HG02798 (cell line): ENCODE results near the gene CLNK.
A peak's percentile ranks its signal among the peaks of the same experiment; 100 is the strongest.
"Not testable (repeated sequence)": the region's sequence is repeated elsewhere in the genome, so short reads cannot be mapped to it uniquely, and the experiment has no call there.

Experiments
- ATAC-seq: cut with Tn5 transposase; IDR thresholded peaks from one replicate; pipeline ENCODE4 v1.9.1; 2021; ENCODE audit warnings: mild to moderate bottlenecking; ENCODE audit not compliant: unreplicated experiment, poor library complexity

The CLNK gene

GRCh38 chr4:10587296-10587695, 97.3 kb downstream of the CLNK start:
- ATAC-seq = no peak

DNA sequence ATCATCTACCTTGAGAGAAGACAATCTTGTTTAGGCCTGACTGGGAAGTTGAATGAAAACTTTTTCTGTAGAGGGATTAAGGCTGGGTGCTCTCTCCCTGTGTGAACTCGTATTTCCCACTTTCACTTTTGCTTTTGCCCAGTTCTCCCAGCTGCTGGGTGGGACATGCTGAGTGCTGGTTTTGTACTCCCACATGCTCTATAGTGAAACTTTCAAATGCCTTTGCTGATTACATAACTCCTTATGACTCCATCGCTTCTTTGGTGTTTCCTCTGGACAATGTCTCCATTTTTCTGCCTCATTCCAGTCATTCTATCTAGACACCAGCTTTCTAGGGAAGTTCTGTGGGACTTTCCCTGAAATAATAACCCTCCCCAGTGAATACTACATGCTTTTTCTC, 100.5 kb downstream of the CLNK start:
- ATAC-seq = peak; percentile 77

DNA sequence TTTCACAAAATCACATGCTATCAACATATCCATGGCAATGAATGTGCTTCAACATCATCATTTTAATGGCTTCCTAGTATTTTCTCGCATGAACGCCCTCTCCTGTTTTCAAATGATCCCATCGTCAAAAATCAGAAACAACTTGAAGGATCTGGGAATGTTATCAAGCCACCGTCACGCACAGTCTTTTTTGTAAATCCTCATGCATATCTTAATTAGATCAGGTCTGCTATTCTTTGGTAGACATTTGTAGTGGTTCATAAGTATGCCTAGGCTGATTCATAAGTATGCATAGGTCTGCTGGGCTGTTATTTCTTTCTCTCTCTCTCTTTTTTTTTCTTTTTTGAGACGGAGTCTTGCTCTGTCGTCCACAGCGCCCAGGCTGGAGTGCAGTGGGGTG, 101.6 kb downstream of the CLNK start:
- ATAC-seq = no peak

GRCh38 chr4:10582059-10582686, 102.4 kb downstream of the CLNK start:
- ATAC-seq = peak; percentile 29

DNA sequence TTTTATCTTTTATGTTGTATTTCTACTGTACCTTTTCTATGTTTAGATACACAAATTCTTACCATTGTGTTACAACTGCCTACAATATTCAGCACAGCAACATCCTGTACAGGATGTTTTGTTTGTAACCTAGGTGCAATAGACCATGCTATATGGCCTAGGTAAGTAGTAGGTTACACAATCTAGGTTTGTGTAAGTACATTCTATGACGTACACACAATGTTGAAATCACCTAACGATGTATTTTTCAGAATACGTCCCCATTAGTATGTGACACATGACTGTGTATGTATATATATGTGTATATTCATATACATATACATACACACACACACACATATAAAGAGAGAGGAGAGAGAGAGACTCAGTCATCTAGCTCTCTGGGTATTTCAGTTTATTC, 103.5 kb downstream of the CLNK start:
- no peak for ATAC-seq

GRCh38 chr4:10579648-10580047, 104.9 kb downstream of the CLNK start:
- ATAC-seq = no peak

DNA sequence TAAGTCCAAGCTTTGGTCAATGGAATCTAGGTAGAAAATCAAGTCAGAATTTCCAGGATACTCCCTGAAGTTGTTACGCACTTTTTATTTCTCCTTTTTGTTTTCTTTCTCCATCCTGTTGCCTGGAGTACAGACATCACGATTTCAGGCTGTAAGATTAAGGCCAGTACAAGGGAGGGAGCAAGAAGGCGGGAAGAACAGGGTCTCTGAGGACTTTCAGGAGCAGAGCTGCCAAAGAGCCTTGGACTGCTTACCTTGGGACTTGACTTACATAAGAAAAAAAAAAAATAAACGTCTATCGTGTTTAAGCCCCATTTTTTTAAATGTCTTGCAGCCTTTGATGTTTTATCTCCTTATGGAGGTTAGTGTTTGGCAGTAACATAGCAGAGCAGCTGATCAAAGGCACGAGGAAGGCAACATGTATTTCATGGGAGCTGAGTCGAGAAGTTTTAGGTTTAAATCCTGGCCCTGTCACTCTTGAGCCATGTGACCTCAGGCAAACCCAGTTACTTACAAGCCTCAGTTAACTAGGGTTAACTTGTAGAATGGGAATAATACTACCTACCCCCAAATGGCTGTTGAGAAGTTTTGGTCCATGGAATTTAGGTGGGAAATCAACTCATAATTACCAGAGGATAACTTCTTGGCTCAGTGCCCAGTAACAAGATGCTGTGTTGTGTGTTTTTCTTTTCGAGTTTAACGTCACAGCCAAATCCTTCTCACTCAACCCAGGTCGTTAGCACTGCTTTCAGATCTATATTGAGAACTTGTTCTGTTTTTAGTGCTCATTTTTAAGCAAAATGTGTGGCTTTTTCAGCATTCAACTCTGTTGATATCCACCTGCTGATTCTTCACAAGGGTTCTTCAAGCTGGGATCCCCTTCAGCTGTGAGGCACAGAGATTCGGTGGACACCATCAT, 106.8 kb downstream of the CLNK start:
- peak; percentile 68 for ATAC-seq

GRCh38 chr4:10577018-10577417, 107.5 kb downstream of the CLNK start:
- peak; percentile 59 for ATAC-seq

DNA sequence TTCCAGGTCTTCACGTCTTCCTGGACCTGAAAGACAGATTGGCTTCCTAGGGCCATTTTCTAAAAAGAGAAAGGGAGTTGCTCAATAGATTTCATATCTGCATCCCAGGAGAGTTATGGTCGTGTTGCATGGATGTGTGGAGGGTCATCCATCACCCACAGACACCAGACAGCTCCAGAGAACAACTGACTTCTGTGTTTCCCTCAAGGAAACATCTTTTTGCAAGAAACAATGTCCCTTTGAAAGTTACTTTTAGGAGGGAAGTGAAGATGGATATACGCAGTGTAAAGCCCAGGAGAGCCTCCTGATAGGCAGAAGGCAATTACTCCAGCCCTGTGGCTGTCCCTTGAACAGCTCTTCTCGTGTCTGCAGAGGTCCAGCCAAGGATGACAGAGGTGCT, 108.3 kb downstream of the CLNK start:
- no peak for ATAC-seq

- no peak for ATAC-seq
Measured at GRCh38 chr4:10575414-10575813, 109.2 kb downstream of the CLNK start.

GRCh38 chr4:10574553-10574952, 110.0 kb downstream of the CLNK start:
- ATAC-seq = not testable (repeated sequence)

GRCh38 chr4:10571909-10572308, 112.7 kb downstream of the CLNK start:
- ATAC-seq = no peak

DNA sequence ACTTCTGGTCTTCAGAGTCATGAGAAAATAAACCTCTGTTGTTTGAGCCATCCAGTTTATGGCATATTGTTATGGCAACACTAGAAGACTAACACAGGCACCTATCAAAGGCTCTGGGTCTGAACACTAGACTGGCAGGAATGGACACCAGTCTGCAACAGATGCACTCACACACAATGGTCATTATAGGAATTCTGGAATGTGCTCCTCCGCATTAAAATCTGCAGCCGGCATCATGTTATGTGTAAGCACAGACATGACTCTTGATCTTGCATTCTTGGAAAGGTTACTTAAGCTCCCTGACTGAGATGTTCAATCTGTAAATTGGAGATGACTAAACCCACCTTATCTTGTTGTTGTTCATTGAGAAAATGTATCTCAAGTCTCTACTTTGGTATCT, 115.1 kb downstream of the CLNK start:
- no peak for ATAC-seq

- ATAC-seq = no peak
Measured at GRCh38 chr4:10567766-10568165, 116.8 kb downstream of the CLNK start.

DNA sequence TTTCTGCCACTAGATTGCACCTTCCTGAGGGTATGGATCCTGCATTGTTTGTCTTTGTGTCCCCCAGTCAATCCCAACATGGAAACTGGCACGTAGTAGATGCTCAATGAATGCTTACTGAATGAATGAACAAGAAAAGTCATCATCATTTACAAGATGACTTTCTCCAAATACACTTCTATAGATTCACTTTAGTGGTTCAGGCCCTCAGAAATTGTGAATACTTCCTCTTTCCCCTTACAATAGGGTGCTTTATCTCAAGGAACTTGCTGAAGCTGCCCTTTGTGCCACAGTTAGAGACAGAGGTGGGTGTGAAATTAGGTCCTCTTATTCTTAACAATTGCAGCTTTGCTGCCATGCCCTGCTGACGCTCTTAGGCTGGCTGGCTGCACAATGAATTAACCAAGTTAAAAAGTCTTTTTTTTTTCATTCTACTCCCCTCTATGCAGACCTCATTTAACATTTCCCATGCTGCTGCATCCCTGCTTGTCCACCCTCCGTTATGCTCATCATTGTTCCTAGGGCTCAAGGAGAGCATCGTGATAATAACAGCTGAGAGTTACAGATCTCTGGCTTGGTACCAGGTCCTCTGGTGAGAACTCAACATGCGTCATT, 119.3 kb downstream of the CLNK start:
- no peak for ATAC-seq

DNA sequence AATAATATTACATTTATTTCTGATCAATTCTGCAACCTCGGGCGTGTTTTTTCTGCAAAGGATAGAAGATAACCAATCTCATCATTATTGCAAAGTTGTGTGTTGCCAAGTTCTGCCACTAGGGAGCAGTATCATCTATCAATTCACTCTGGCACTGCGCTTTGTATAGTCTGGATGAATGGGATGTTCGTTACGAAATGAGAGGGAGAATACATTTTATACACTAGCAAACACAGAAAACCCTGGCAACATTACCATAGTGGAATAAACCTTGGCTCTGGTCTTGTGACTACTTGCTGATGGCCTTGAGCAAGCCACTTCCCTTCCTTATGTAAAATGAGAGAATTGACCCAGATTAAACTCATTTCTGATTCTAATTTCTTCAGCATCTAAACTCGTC, 129.9 kb downstream of the CLNK start:
- ATAC-seq = peak; percentile 77

DNA sequence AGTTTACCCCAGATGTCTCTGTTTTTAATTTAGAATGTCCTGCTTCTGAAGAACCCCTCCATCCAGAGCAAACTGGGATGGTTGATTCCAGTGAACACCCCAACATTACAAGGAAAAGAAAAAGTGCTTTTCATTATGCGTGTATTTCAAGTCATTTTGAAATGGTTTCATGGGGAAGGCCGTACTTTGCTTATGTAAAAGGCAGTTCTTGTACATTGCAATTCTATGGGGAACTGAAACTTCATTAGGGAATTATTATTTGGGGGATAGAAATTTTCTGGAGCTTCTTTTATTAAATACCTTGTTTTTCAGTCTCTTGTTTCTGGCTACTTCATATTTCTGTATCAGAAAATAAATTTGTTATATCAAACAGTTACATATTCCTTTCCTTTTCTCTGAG, 130.4 kb downstream of the CLNK start:
- no peak for ATAC-seq

- ATAC-seq = no peak
Measured at GRCh38 chr4:10552591-10553280, 131.8 kb downstream of the CLNK start.

- ATAC-seq = no peak
Measured at GRCh38 chr4:10535912-10536311, 148.7 kb downstream of the CLNK start.

DNA sequence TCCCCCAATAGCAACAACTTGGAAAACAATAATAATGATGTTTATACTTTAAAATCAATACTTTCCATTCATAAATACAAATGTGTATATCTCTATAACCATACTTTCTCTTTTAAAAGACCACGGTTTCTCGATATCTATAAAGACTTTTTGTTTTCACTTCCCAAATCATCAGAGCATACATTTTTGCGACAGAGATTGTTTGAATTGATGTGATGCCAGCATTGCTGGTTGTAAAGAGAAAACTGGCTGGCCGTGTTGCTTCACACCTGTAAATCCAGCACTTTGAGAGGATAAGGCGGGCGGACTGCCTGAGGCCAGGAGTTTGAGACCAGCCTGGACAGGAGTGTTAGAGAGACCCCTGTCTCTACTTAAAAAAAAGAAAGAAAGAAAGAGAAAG, 149.7 kb downstream of the CLNK start:
- no peak for ATAC-seq

GRCh38 chr4:10532155-10532554, 152.4 kb downstream of the CLNK start:
- no peak for ATAC-seq
